ENCODE data around the gene NRBP1.

DNA sequence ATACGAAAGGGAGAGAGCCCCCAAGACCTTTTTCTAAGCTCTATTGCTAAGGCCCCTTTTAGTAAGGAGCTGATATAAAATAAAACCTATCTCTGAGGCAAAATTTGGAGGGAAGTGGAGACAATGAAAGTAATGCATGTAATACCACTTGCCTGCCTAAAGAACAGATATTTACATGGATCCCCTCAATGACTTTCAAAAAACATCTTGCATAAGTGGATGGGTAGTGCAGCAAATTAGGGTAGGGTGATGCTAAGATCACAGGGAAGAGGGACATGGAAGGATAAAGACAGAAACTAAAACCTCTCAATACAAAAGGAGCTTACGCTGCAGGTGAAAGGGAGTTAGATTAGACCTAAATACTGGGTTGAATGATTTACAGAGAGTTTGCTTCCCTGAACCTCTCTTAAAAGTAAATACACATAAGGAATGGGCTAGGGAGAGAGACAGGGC lies 49.0 kb upstream of the NRBP1 start:
- TF ChIP-seq SMC3 (conservative IDR thresholded peaks at IDR 0.05; ENCODE audit: insufficient read depth, low read depth, low read length) (no peak), YY1 (IDR thresholded peaks at IDR 0.05; ENCODE audit: borderline replicate concordance in 1 of 3, control insufficient read depth in 1 of 3, extremely low read depth in 1 of 3, insufficient read depth in 3 of 3, insufficient read length in 1 of 3, insufficient replicate concordance in 2 of 3, low read depth in 1 of 3, low read length in 2 of 3) (no peak), EGR1 (conservative IDR thresholded peaks at IDR 0.05) (no peak), BRF1 (IDR thresholded peaks at IDR 0.05; ENCODE audit: borderline replicate concordance, extremely low read depth, insufficient read length) (no peak), NR3C1 (CRISPR knock-in tag; IDR thresholded peaks at IDR 0.05) (no peak), HLTF (IDR thresholded peaks at IDR 0.05) (no peak)
- TF ChIP-seq, protein P1, sequence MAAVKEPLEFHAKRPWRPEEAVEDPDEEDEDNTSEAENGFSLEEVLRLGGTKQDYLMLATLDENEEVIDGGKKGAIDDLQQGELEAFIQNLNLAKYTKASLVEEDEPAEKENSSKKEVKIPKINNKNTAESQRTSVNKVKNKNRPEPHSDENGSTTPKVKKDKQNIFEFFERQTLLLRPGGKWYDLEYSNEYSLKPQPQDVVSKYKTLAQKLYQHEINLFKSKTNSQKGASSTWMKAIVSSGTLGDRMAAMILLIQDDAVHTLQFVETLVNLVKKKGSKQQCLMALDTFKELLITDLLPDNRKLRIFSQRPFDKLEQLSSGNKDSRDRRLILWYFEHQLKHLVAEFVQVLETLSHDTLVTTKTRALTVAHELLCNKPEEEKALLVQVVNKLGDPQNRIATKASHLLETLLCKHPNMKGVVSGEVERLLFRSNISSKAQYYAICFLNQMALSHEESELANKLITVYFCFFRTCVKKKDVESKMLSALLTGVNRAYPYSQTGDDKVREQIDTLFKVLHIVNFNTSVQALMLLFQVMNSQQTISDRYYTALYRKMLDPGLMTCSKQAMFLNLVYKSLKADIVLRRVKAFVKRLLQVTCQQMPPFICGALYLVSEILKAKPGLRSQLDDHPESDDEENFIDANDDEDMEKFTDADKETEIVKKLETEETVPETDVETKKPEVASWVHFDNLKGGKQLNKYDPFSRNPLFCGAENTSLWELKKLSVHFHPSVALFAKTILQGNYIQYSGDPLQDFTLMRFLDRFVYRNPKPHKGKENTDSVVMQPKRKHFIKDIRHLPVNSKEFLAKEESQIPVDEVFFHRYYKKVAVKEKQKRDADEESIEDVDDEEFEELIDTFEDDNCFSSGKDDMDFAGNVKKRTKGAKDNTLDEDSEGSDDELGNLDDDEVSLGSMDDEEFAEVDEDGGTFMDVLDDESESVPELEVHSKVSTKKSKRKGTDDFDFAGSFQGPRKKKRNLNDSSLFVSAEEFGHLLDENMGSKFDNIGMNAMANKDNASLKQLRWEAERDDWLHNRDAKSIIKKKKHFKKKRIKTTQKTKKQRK (IDR thresholded peaks at IDR 0.05; ENCODE audit: borderline replicate concordance, low read depth, low read length), result no peak
- TF ChIP-seq, protein P2, sequence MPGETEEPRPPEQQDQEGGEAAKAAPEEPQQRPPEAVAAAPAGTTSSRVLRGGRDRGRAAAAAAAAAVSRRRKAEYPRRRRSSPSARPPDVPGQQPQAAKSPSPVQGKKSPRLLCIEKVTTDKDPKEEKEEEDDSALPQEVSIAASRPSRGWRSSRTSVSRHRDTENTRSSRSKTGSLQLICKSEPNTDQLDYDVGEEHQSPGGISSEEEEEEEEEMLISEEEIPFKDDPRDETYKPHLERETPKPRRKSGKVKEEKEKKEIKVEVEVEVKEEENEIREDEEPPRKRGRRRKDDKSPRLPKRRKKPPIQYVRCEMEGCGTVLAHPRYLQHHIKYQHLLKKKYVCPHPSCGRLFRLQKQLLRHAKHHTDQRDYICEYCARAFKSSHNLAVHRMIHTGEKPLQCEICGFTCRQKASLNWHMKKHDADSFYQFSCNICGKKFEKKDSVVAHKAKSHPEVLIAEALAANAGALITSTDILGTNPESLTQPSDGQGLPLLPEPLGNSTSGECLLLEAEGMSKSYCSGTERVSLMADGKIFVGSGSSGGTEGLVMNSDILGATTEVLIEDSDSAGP (CRISPR knock-in tag; IDR thresholded peaks at IDR 0.05), result no peak

Measured in K562 (cell line).